Type B pancreatic cell (in vitro differentiated cells): ENCODE measurements around the gene ATP8B4. TPM values are rescaled to one million over a fixed set of nuclear protein-coding genes. Genes with fewer than 3 reads are reported as not detected.

Experiments
- DNase-seq: peaks from one replicate; pipeline ENCODE4 v3.0.0; 2021; ENCODE audit warnings: mixed read lengths; ENCODE audit not compliant: unreplicated experiment; ENCODE audit errors: extremely low spot score
- H3K27ac Mint-ChIP-seq: 2 replicates; pipeline ENCODE4 v1.8.0; 2021; ENCODE audit warnings: mild to moderate bottlenecking, mixed read lengths
- H3K27me3 Mint-ChIP-seq: 2 replicates; pipeline ENCODE4 v1.8.0; 2021; ENCODE audit warnings: mixed read lengths
- H3K36me3 Mint-ChIP-seq: 2 replicates; pipeline ENCODE4 v1.8.0; 2021; ENCODE audit warnings: mixed read lengths
- H3K4me1 Mint-ChIP-seq: one replicate; pipeline ENCODE4 v1.8.0; 2021; ENCODE audit warnings: mixed read lengths; ENCODE audit not compliant: unreplicated experiment
- H3K4me3 Mint-ChIP-seq: 2 replicates; pipeline ENCODE4 v1.8.0; 2021; ENCODE audit warnings: mild to moderate bottlenecking, mixed read lengths
- H3K9me3 Mint-ChIP-seq: 2 replicates; pipeline ENCODE4 v1.8.0; 2021; ENCODE audit warnings: mixed read lengths
- CTCF ChIP-seq: fragments of 200-600 bp; sonication (generic); conservative IDR thresholded peaks from 2 replicates; pipeline ENCODE4 v1.5.0; 2021; ENCODE audit warnings: antibody characterized with exemption, mild to moderate bottlenecking
- total RNA-seq: library from RNA; stranded (reverse); gene quantifications from 2 replicates; pipeline ENCODE4 v1.2.1, GENCODE V29; 2021; ENCODE audit warnings: low replicate concordance

Gene ATP8B4
- total RNA-seq, 1 donor from 2014 or later, result 2.2 TPM

- Mint-ChIP-seq H3K9me3 (peaks cover 5% of the 10 kb centered on the region), H3K4me3 (no peak overlapping the region), H3K27me3 (no peaks in the 10 kb centered on the region), H3K36me3 (no peaks in the 10 kb centered on the region), H3K27ac (no peak overlapping the region), H3K4me1 (peaks cover 8% of the 10 kb centered on the region)
- no peak for DNase-seq
- no peak for TF ChIP-seq CTCF
These were observed 12.6 kb upstream of the ATP8B4 start for GRCh38 chr15:50131617-50132016.

GRCh38 chr15:50128266-50128665 lies 9.2 kb upstream of the ATP8B4 start:
- no peak for TF ChIP-seq CTCF
- no peaks in the 10 kb centered on the region for H3K27me3 Mint-ChIP-seq
- no peak overlapping the region for H3K27ac Mint-ChIP-seq
- no peak for DNase-seq
- no peaks in the 10 kb centered on the region for H3K36me3 Mint-ChIP-seq
- no peak overlapping the region for H3K4me3 Mint-ChIP-seq
- H3K9me3 Mint-ChIP-seq, result peaks cover 10% of the 10 kb centered on the region
- no peaks in the 10 kb centered on the region for H3K4me1 Mint-ChIP-seq

- no peaks in the 10 kb centered on the region for H3K4me1 Mint-ChIP-seq
- peaks cover 10% of the 10 kb centered on the region for H3K9me3 Mint-ChIP-seq
- no peaks in the 10 kb centered on the region for H3K27me3 Mint-ChIP-seq
- H3K27ac Mint-ChIP-seq, result no peak overlapping the region
- no peak for TF ChIP-seq CTCF
- H3K4me3 Mint-ChIP-seq, result no peak overlapping the region
- DNase-seq, result no peak
- no peaks in the 10 kb centered on the region for H3K36me3 Mint-ChIP-seq
These were observed 8.3 kb upstream of the ATP8B4 start for GRCh38 chr15:50127255-50127777.

GRCh38 chr15:50126072-50126471 lies 7.0 kb upstream of the ATP8B4 start:
- TF ChIP-seq CTCF, result no peak
- DNase-seq, result no peak
- H3K4me3 Mint-ChIP-seq, result no peak overlapping the region
- no peak overlapping the region for H3K27ac Mint-ChIP-seq
- no peaks in the 10 kb centered on the region for H3K36me3 Mint-ChIP-seq
- H3K4me1 Mint-ChIP-seq, result no peaks in the 10 kb centered on the region
- H3K27me3 Mint-ChIP-seq, result no peaks in the 10 kb centered on the region
- peaks cover 10% of the 10 kb centered on the region for H3K9me3 Mint-ChIP-seq

DNA sequence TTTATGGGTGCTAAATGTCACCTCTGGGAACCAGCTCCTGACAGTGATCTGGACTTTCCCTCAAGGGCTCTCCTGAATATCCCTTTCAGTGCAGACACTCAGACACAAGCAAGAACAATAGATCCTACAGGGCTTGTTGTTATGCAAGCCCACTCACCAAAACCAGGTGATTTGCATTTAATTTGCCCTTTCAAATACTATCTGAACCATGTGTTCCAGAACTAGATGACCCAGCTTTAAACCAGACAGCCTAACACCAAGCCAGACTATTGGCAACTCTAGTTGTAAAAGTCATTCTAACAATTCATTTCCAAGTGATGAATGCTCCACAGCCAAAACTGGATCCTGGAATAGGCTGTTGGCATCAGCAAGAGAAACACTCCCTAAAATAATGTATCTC lies 5.6 kb upstream of the ATP8B4 start:
- H3K27ac Mint-ChIP-seq, result no peak overlapping the region
- H3K36me3 Mint-ChIP-seq, result no peaks in the 10 kb centered on the region
- no peaks in the 10 kb centered on the region for H3K27me3 Mint-ChIP-seq
- no peak for DNase-seq
- H3K4me3 Mint-ChIP-seq, result no peak overlapping the region
- peaks cover 10% of the 10 kb centered on the region for H3K9me3 Mint-ChIP-seq
- no peak for TF ChIP-seq CTCF
- no peaks in the 10 kb centered on the region for H3K4me1 Mint-ChIP-seq
